GM18517 (cell line): ENCODE data around the gene SORCS2.
"Not testable (repeated sequence)": the region's sequence is repeated elsewhere in the genome, so short reads cannot be mapped to it uniquely, and the experiment has no call there.

ENCODE experiments used
- ATAC-seq: cut with Tn5 transposase; IDR thresholded peaks from one replicate; pipeline ENCODE4 v1.9.1; 2021; ENCODE audit warnings: mild to moderate bottlenecking, moderate library complexity; ENCODE audit not compliant: unreplicated experiment

SORCS2 gene

GRCh38 chr4:7559741-7560395, 367.5 kb downstream of the SORCS2 start:
- ATAC-seq = no peak

DNA sequence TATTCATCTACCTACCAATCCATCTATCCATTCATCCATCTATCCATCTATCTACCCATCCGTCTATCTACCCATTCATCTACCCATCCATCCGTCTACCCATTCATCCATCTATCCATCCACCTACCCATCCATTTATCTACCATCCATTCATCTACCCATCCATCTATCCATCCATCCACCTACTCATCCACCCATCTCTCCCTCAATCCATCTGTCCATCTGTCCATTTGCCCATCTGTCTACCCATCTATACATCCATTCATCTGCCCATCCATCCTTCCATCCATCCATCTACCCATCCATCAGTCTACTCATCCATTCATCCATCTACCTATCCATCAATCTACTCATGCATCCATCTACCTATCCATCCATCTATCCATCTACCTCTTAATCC, 369.2 kb downstream of the SORCS2 start:
- ATAC-seq = no peak

GRCh38 chr4:7564242-7564641, 371.9 kb downstream of the SORCS2 start:
- ATAC-seq = no peak

DNA sequence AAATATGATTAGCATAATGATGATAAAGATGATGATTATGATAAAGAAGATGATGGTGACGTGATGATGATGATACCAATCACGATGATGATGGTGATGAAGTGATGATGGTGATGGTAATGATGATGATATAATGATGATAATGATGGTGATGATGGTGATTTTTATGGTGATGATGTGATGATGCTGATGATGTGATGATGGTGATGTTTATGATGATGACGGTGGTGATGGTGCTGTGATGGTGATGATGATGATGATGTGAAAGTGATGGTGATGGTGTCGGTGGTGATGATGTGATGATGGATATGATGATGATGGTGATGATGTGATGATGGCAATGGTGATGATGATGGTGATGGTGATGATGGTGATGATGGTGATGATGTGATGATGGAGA, 373.1 kb downstream of the SORCS2 start:
- ATAC-seq = no peak

DNA sequence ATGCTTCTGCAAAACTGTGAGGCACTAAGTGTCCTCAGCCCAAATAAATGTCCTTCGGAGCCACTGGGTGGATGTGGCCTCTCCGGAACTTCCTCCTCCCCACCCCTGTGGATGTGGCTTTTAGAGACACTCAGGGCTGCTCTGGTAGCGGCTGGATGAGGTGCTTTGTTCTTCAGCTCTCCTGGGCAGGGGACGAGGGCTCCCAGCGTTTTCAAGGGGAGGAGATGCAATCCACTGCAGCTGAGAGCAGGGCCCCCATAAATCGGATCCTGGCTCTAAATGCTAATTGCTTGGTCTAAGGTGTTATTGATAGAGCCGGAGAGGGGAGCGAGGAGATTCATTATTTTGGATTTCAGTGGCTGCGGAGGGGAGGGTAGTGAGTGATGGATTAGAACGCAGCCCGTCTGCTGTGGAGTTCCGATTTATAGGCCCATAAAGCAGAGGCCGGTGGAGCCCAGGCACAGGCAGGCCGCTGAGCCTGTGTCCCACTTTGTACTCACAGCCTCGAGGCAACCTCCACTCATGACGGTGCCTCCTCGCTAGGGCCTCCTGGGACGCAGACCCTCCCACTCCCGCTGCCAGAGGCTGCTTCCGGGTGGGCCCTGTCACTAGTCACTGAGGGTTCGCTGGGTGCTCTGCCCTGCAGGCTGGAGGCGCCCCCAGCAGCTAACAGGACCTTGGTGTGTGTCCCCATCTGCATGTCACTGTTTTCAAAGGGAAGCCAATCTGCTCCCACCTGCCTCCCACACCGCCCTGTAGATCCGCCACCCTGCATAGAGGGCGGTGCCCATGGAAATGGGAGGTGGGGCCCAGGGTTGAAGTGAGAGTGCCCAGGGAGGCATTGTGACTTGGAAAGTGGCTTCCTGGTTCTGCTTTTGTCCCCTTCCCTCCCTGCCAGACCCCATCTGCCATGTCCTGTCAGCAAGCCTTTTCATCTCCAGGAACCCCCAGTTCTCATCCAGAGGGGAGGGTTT, 377.8 kb downstream of the SORCS2 start:
- ATAC-seq = no peak

GRCh38 chr4:7571001-7571400, 378.7 kb downstream of the SORCS2 start:
- ATAC-seq = no peak

- no peak for ATAC-seq
These were observed 379.4 kb downstream of the SORCS2 start for GRCh38 chr4:7571701-7572100.

DNA sequence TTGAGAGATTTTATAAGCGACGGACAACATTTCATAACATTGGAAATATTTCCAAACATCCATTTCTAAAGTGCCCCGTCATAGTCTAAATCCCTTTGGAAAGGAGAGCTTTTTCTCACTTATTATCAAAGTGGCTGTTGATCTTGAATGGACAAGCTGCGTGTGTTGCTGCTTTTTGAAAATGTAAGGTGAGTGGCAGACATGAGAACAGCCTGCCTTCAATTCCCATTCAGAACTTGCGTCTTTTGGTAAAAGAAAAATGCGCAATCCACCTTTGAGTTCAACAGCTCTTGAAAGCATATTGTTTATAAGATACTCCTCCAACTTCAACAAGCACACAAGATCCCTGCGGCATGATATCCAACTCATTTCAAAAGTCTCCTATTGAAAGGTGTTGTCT, 380.6 kb downstream of the SORCS2 start:
- no peak for ATAC-seq

DNA sequence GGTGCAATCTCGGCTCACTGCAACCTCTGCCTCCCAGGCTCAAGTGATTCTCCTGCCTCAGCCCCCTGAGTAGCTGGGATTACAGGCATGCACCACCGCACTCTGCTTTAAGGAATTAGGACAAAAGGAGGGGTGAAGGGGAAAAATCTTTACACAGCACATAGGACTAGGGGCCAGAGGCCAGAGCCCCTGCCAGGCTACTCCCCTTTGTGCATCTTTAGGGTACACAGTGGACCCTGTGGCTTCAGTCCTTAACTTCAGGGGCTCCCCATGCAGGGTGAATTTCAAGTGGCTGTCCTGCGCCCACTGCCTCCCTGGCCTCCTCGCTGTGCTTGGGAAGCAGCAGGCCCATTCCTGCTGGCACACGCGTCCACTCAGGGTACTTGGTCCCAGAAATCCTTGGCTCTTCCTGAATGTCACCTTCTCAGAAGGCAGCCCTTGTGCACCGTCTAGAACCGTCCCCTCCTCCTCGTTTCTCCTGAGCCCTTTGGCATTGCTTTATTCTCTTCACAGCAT, 381.3 kb downstream of the SORCS2 start:
- no peak for ATAC-seq

DNA sequence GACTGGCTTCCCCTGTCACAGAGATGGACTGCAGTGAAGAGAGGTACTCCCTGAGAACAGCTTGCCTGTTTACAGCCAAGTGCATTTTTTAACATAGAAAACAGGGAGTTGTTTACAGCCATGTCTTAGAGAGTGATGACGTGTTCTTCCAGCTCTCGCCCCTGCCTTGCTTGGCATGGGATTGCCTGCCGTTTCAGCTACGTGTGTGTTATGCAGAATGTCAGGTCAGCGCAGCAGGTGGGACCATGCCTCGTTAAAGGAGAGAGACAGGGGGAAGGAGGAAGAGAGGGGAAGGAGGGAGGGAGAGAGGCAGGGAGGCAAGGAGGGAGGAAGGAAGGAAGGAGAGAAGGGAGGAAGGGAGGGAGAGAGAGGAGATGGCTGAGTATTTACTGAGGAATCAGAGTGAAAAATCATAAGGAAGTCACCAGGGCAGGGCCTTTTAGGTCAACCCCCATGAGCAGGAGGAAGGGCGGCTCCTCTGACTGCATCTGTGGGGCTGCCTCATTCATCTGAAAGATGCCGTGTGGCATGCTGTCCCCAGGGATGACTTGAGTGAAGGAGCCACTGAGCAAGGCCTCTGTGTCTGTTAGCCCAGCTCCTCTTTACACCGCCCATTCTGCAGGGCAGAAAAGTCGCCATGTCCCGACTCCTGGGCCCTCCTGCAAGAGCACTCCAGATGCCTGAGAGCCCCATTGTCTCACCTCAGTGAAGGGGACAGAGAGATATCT, 382.1 kb downstream of the SORCS2 start:
- ATAC-seq = no peak

GRCh38 chr4:7575426-7575825, 383.1 kb downstream of the SORCS2 start:
- ATAC-seq = no peak

DNA sequence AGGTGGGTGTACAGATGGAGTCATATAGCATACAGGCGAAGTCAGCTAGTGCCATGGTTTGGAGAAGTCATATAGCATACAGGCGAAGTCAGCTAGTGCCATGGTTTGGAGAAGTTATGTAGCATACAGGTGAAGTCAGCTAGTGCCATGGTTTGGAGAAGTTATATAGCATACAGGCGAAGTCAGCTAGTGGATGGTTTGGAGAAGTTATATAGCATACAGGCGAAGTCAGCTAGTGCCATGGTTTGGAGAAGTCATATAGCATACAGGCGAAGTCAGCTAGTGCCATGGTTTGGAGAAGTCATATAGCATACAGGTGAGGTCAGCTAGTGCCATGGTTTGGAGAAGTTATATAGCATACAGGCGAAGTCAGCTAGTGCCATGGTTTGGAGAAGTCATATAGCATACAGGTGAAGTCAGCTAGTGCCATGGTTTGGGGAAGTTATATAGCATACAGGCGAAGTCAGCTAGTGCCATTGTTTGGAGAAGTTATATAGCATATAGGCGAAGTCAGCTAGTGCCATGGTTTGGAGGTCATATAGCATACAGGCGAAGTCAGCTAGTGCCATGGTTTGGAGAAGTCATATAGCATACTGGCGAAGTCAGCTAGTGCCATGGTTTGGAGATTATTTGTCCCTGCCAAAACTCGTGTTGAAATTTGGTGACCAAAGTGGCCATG, 385.2 kb downstream of the SORCS2 start:
- ATAC-seq = not testable (repeated sequence)

DNA sequence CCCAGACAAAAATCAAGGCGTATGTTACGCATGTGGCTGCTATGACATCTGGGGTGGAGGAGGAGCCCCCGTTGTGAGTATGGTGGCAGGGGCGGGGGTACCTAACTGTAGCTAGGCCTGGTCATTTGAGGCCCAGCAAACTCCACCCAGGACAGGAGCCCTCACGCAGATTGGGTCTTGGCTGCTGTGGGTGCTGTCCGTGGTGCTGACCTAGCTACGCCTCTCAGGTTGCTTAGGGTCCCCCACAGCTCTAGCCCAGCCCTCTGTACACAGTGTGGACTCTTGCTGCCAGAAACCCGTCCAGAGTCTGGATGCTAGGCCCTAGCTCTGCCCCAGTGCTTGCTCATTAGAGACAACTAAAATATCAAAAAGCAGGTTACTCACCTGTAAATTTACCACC, 389.1 kb downstream of the SORCS2 start:
- no peak for ATAC-seq

DNA sequence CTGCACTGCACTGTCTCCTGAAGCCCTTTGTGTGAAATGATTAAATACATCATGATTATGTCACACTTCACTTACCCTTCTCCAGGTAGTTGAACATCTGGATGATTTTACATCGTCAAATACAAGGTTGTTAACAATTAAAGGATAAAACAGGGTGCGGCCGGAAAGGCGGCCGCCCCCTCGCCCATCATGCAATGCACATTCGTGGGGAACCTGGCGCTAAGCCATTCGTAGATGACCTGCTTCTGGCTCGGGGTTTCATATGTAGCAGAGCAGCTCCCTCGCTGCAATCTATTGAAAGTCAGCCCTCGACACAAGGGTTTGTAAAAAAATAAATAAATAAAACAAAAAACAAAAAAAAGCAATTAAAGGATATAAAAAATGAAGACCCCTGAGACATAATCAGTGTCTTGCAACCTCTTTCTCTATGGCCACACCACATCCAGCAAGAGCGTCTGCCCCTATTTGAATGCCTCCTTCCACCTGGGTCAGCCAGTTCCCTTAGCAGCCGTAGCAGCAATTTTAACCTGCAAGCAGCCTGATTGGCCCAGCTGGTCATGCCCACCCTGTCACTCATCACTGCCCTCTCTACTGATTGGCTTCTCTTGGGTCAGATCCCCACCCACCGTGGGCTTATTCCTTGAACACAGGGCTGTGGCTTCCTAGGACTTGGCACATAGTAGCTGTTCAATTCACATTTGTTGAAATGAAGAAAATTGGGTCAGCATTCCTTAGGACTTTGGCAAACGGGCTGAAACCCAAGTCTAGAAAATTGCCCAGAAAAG, 390.2 kb downstream of the SORCS2 start:
- ATAC-seq = no peak

- no peak for ATAC-seq
These were observed 391.8 kb downstream of the SORCS2 start for GRCh38 chr4:7584098-7584497.

DNA sequence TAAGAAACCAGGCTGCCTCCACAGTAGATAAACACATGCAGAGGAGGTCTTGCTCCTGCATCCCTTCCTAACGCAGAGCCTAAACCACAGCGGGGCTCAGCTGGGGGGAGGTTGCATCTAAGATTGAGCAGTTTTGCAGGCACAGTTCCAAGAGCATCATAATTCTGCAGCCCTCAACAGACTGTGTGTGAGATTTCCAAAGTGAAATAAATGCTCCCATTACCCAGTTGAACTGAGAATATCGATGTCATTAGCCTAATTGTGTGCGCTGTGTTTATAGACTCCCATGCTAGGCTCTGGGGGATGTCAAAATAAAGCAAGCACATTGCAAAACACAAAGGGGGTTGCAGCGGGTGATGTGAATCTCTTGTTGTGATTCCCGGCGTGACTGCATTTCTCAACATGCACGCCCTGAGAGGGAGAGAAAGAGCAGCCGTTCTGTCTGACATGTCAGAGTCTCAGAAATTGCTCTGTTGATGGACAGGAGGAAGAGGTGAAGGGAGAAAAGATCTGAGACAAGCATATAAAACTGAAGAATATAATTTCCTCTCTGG, 392.3 kb downstream of the SORCS2 start:
- no peak for ATAC-seq

GRCh38 chr4:7585768-7586167, 393.4 kb downstream of the SORCS2 start:
- ATAC-seq = no peak

GRCh38 chr4:7587433-7588405, 395.4 kb downstream of the SORCS2 start:
- no peak for ATAC-seq
